ENCODE measurements around the gene LMO1.

LMO1 gene

GRCh38 chr11:8231979-8232378 is 31.7 kb downstream of the LMO1 start:
- no peak for TF ChIP-seq EZH2phosphoT487 (conservative IDR thresholded peaks at IDR 0.05; ENCODE audit: low read length)
- TF ChIP-seq, protein P1, sequence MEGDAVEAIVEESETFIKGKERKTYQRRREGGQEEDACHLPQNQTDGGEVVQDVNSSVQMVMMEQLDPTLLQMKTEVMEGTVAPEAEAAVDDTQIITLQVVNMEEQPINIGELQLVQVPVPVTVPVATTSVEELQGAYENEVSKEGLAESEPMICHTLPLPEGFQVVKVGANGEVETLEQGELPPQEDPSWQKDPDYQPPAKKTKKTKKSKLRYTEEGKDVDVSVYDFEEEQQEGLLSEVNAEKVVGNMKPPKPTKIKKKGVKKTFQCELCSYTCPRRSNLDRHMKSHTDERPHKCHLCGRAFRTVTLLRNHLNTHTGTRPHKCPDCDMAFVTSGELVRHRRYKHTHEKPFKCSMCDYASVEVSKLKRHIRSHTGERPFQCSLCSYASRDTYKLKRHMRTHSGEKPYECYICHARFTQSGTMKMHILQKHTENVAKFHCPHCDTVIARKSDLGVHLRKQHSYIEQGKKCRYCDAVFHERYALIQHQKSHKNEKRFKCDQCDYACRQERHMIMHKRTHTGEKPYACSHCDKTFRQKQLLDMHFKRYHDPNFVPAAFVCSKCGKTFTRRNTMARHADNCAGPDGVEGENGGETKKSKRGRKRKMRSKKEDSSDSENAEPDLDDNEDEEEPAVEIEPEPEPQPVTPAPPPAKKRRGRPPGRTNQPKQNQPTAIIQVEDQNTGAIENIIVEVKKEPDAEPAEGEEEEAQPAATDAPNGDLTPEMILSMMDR (IDR thresholded peaks at IDR 0.05; ENCODE audit: insufficient read depth, low read length, poor library complexity, severe bottlenecking): no peak
- no peaks in the 10 kb centered on the region for H3K36me3 ChIP-seq (ENCODE audit: low read length)
- H3K4me2 ChIP-seq (ENCODE audit: low read depth, low read length, poor library complexity, severe bottlenecking): no peak overlapping the region
- H3K79me2 ChIP-seq (ENCODE audit: insufficient read depth, low read length): no peaks in the 10 kb centered on the region
- no peaks in the 10 kb centered on the region for H3K27me3 ChIP-seq (ENCODE audit: low read length)
- no peaks in the 10 kb centered on the region for H3F3A ChIP-seq (ENCODE audit: insufficient read depth)
- H3K9me3 ChIP-seq (ENCODE audit: insufficient read depth, low read length): no peaks in the 10 kb centered on the region
- no peaks in the 10 kb centered on the region for H3K9me2 ChIP-seq (replicated peaks; ENCODE audit: insufficient read depth, low read length)
- no peak overlapping the region for H3K27ac ChIP-seq (ENCODE audit: low read depth, low read length)
- no peak overlapping the region for H2AFZ ChIP-seq (ENCODE audit: low read depth, low read length, severe bottlenecking)
- no peak overlapping the region for H3K4me3 ChIP-seq (ENCODE audit: insufficient read depth, low read length, poor library complexity, severe bottlenecking)
- no peak overlapping the region for H3K9ac ChIP-seq (ENCODE audit: low read length)
- H4K20me1 ChIP-seq (ENCODE audit: low read depth, low read length): no peaks in the 10 kb centered on the region

DNA sequence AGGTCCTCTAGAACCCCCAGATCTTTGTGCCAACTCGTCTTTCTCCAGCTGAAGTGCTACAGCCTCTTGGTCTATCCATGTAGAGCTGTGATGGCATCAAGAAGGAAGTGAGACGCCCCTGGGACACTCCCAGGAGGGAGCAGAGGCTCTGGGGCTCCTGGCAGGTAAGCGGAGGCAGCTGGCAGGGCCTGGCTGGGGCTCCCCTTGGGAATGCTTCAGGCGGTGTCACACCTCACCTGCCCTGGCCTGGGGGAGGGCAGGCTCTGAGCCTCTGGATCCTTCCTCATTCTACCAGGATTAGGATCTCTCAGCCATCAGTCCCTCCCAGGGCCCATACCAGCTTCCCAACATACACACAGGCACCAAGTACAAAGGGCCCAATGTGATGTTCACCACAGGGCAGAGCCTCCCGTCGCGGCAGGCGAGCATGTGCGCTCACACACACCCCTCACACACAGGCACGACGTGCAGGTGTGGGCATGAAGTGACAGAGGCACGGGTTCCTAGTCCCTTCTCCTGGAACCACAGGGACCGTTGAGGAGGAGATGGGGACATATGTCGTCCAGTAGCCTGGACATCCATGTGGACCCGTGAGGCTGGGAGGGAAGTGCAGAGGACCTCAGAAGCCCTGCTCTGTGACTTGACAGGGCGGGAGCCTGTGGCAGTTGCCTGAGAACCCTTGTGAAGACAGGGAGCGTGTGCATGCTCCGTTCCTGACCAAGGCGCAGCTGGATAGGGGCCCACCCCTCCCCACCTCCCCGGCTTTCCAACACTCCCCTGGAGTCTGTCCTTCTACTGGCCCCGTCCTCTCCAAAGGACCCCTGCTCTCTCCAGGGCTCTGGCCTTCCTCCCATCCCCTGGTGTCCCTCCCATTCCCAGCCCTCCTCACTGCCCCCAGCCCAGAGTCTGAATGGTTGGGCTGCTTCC is 32.5 kb downstream of the LMO1 start:
- H3K4me2 ChIP-seq (ENCODE audit: low read depth, low read length, poor library complexity, severe bottlenecking): no peak overlapping the region
- H3K9me3 ChIP-seq (ENCODE audit: insufficient read depth, low read length): no peaks in the 10 kb centered on the region
- H3K27ac ChIP-seq (ENCODE audit: low read depth, low read length): no peak overlapping the region
- H3K9me2 ChIP-seq (replicated peaks; ENCODE audit: insufficient read depth, low read length): no peaks in the 10 kb centered on the region
- no peak overlapping the region for H2AFZ ChIP-seq (ENCODE audit: low read depth, low read length, severe bottlenecking)
- no peaks in the 10 kb centered on the region for H3K27me3 ChIP-seq (ENCODE audit: low read length)
- H3K79me2 ChIP-seq (ENCODE audit: insufficient read depth, low read length): no peaks in the 10 kb centered on the region
- H4K20me1 ChIP-seq (ENCODE audit: low read depth, low read length): no peaks in the 10 kb centered on the region
- no peaks in the 10 kb centered on the region for H3K36me3 ChIP-seq (ENCODE audit: low read length)
- no peaks in the 10 kb centered on the region for H3F3A ChIP-seq (ENCODE audit: insufficient read depth)
- no peak overlapping the region for H3K4me3 ChIP-seq (ENCODE audit: insufficient read depth, low read length, poor library complexity, severe bottlenecking)
- H3K9ac ChIP-seq (ENCODE audit: low read length): no peak overlapping the region
- no peak for TF ChIP-seq EZH2phosphoT487 (conservative IDR thresholded peaks at IDR 0.05; ENCODE audit: low read length)
- TF ChIP-seq, protein P1 (IDR thresholded peaks at IDR 0.05; ENCODE audit: insufficient read depth, low read length, poor library complexity, severe bottlenecking): no peak

DNA sequence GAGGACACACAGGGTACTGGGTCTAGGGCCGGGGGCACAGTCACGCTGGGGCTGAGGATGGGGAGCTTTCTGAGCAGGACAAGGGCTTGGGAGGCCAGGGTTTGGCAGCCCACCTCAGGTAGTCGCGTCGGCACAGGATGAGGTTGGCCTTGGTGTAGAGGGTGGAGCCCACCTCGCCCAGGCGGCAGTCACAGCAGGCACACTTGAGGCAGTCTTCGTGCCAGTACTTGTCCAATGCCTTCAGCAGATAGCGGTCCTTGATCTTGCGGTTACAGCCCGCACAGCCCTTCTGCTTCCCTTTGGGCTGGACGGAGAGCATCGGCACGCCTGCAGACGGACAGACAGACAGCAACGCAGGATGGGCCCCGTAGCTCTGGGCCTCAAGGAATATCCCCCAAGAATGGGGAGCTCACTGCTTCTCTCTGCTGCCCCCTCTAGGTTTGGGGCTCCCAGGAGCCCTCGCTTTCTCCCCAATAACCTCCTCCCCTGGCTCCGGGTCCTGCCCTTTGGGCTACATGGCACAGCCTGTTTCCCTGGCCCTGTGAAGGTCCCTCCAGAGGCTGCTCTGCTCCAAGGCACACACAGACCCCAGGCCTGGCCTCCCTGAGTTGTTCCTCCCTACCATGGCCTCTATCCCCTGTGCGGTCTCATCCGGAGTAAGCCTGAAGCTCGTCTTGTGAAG is 33.4 kb downstream of the LMO1 start:
- no peak overlapping the region for H3K27ac ChIP-seq (ENCODE audit: low read depth, low read length)
- no peaks in the 10 kb centered on the region for H3K27me3 ChIP-seq (ENCODE audit: low read length)
- no peaks in the 10 kb centered on the region for H3K79me2 ChIP-seq (ENCODE audit: insufficient read depth, low read length)
- no peak overlapping the region for H3K4me2 ChIP-seq (ENCODE audit: low read depth, low read length, poor library complexity, severe bottlenecking)
- no peaks in the 10 kb centered on the region for H3K36me3 ChIP-seq (ENCODE audit: low read length)
- H2AFZ ChIP-seq (ENCODE audit: low read depth, low read length, severe bottlenecking): no peak overlapping the region
- H4K20me1 ChIP-seq (ENCODE audit: low read depth, low read length): no peaks in the 10 kb centered on the region
- H3K4me3 ChIP-seq (ENCODE audit: insufficient read depth, low read length, poor library complexity, severe bottlenecking): no peak overlapping the region
- no peaks in the 10 kb centered on the region for H3K9me3 ChIP-seq (ENCODE audit: insufficient read depth, low read length)
- TF ChIP-seq, protein P1 (IDR thresholded peaks at IDR 0.05; ENCODE audit: insufficient read depth, low read length, poor library complexity, severe bottlenecking): no peak
- no peak for TF ChIP-seq EZH2phosphoT487 (conservative IDR thresholded peaks at IDR 0.05; ENCODE audit: low read length)
- no peak overlapping the region for H3K9ac ChIP-seq (ENCODE audit: low read length)
- no peaks in the 10 kb centered on the region for H3F3A ChIP-seq (ENCODE audit: insufficient read depth)
- no peaks in the 10 kb centered on the region for H3K9me2 ChIP-seq (replicated peaks; ENCODE audit: insufficient read depth, low read length)
